ENCODE data around the gene MLYCD. TPM values are rescaled to one million over a fixed set of nuclear protein-coding genes. Genes with fewer than 3 reads are reported as not detected.

MLYCD gene
- total and polyA plus RNA-seq, 2 donors (not counting 1 experiment from before 2014, with no cell fraction given) = 2.3 to 17.1 TPM

- Histone ChIP-seq H3K27ac (ENCODE audit: low read length in 2 of 2) (no peak overlapping the region), H3K4me3 (ENCODE audit: control extremely low read depth in 1 of 5, extremely low read depth in 1 of 5, insufficient read depth in 1 of 5, low read depth in 2 of 5, low read length in 4 of 5) (no peak overlapping the region), H3K36me3 (replicated peaks in 1 of 2; ENCODE audit: control extremely low read depth in 1 of 2, control insufficient read depth in 1 of 2, extremely low read depth in 1 of 2, insufficient read depth in 2 of 2, low read length in 1 of 2) (no peaks in the 10 kb centered on the region), H2AFZ (ENCODE audit: insufficient read depth, low read depth, low read length, poor library complexity, severe bottlenecking) (no peak overlapping the region), H3K4me1 (ENCODE audit: control insufficient read depth in 2 of 2, insufficient read depth in 2 of 2, low read length in 2 of 2) (no peaks in the 10 kb centered on the region), H3K9me3 (ENCODE audit: control extremely low read depth in 1 of 3, control insufficient read depth in 2 of 3, insufficient read depth in 1 of 3, low read length in 2 of 3) (no peaks in the 10 kb centered on the region), H3K4me2 (replicated peaks; ENCODE audit: low read depth, low read length, poor library complexity, severe bottlenecking) (no peak overlapping the region), H3K27me3 (replicated peaks in 1 of 4; ENCODE audit: control extremely low read depth in 1 of 4, control insufficient read depth in 3 of 4, insufficient read depth in 4 of 4, low read length in 3 of 4) (no peaks in the 10 kb centered on the region), H4K20me1 (ENCODE audit: control insufficient read depth, insufficient read depth, low read length, poor library complexity, severe bottlenecking) (no peaks in the 10 kb centered on the region), H3K79me2 (ENCODE audit: control insufficient read depth, insufficient read depth, low read length) (no peaks in the 10 kb centered on the region), H3K9ac (ENCODE audit: low read length) (no peak overlapping the region)
- TF ChIP-seq EZH2 (IDR thresholded peaks at IDR 0.05; ENCODE audit: borderline replicate concordance, insufficient read depth, low read depth, low read length, poor library complexity, severe bottlenecking) (no peak), CTCF (IDR thresholded peaks at IDR 0.05) (no peak)
- WGBS (ENCODE audit: insufficient coverage) = 91% methylated on average over 9 of the region's 10 CpGs
- no peak for ATAC-seq (ENCODE audit: low read depth)
- H3K4me3 Mint-ChIP-seq = no peak overlapping the region
- peaks cover 5% of the 10 kb centered on the region for H3K27me3 Mint-ChIP-seq
- no peaks in the 10 kb centered on the region for H3K9me3 Mint-ChIP-seq (ENCODE audit: insufficient read depth)
- intact Hi-C loops (cut with micrococcal nuclease) = no loop called here
- no peak for DNase-seq
- H3K4me1 Mint-ChIP-seq = peaks cover 4% of the 10 kb centered on the region
- CTCF ChIA-PET = interaction anchor here (3.5 kb wide), 1 partner anchor 9 kb away, joined by 14 read pairs; no protein-coding TSS in a partner anchor
- no peak overlapping the region for H3K27ac Mint-ChIP-seq
- POLR2A ChIA-PET = no interaction called here
These were observed 36.9 kb downstream of the MLYCD start for GRCh38 chr16:83935858-83936255.

GRCh38 chr16:83936581-83937165 lies 37.8 kb downstream of the MLYCD start:
- Histone ChIP-seq H3K9ac (ENCODE audit: low read length) (no peak overlapping the region), H4K20me1 (ENCODE audit: control insufficient read depth, insufficient read depth, low read length, poor library complexity, severe bottlenecking) (no peaks in the 10 kb centered on the region), H3K4me1 (ENCODE audit: control insufficient read depth in 2 of 2, insufficient read depth in 2 of 2, low read length in 2 of 2) (no peaks in the 10 kb centered on the region), H3K4me3 (ENCODE audit: control extremely low read depth in 1 of 5, extremely low read depth in 1 of 5, insufficient read depth in 1 of 5, low read depth in 2 of 5, low read length in 4 of 5) (no peak overlapping the region), H3K79me2 (ENCODE audit: control insufficient read depth, insufficient read depth, low read length) (no peaks in the 10 kb centered on the region), H3K27ac (ENCODE audit: low read length in 2 of 2) (no peak overlapping the region), H3K9me3 (ENCODE audit: control extremely low read depth in 1 of 3, control insufficient read depth in 2 of 3, insufficient read depth in 1 of 3, low read length in 2 of 3) (no peaks in the 10 kb centered on the region), H3K36me3 (replicated peaks in 1 of 2; ENCODE audit: control extremely low read depth in 1 of 2, control insufficient read depth in 1 of 2, extremely low read depth in 1 of 2, insufficient read depth in 2 of 2, low read length in 1 of 2) (no peaks in the 10 kb centered on the region), H2AFZ (ENCODE audit: insufficient read depth, low read depth, low read length, poor library complexity, severe bottlenecking) (no peak overlapping the region), H3K4me2 (replicated peaks; ENCODE audit: low read depth, low read length, poor library complexity, severe bottlenecking) (no peak overlapping the region), H3K27me3 (replicated peaks in 1 of 4; ENCODE audit: control extremely low read depth in 1 of 4, control insufficient read depth in 3 of 4, insufficient read depth in 4 of 4, low read length in 3 of 4) (no peaks in the 10 kb centered on the region)
- ChIA-PET CTCF (interaction anchor here (3.5 kb wide), 1 partner anchor 10 kb away, joined by 14 read pairs; no protein-coding TSS in a partner anchor), POLR2A (no interaction called here)
- H3K4me1 Mint-ChIP-seq = peaks cover 4% of the 10 kb centered on the region
- H3K27me3 Mint-ChIP-seq = peaks cover 7% of the 10 kb centered on the region
- intact Hi-C loops (cut with micrococcal nuclease) = no loop called here
- 97% methylated on average over 19 of the region's 19 CpGs for WGBS (ENCODE audit: insufficient coverage)
- no peak for TF ChIP-seq CTCF (IDR thresholded peaks at IDR 0.05)
- TF ChIP-seq EZH2 (IDR thresholded peaks at IDR 0.05; ENCODE audit: borderline replicate concordance, insufficient read depth, low read depth, low read length, poor library complexity, severe bottlenecking) = no peak
- H3K4me3 Mint-ChIP-seq = no peak overlapping the region
- no peak for DNase-seq
- H3K27ac Mint-ChIP-seq = no peak overlapping the region
- no peaks in the 10 kb centered on the region for H3K9me3 Mint-ChIP-seq (ENCODE audit: insufficient read depth)
- no peak for ATAC-seq (ENCODE audit: low read depth)

Data from B cell (primary cell).